Activated CD4-positive, alpha-beta T cell treated with anti-CD3 and anti-CD28 coated beads for 24 hours (primary cell): ENCODE measurements around the gene OBSL1.

Experiments used
- DNase-seq, 2 donors: peaks; one replicate each; pipeline ENCODE4 v3.0.0-alpha.2; 2020; ENCODE audit warnings: low read depth in 2 of 2

The OBSL1 gene

GRCh38 chr2:219513787-219514186, 57.6 kb downstream of the OBSL1 start:
- no peak for DNase-seq

GRCh38 chr2:219512524-219513216, 58.7 kb downstream of the OBSL1 start:
- DNase-seq = no peak

GRCh38 chr2:219511547-219512325, 59.6 kb downstream of the OBSL1 start:
- DNase-seq = no peak

GRCh38 chr2:219510512-219511135, 60.7 kb downstream of the OBSL1 start:
- no peak for DNase-seq

- DNase-seq = peak; percentile 32 to 37
Measured at GRCh38 chr2:219509780-219510511, 61.4 kb downstream of the OBSL1 start.

GRCh38 chr2:219508971-219509779, 62.2 kb downstream of the OBSL1 start:
- no peak for DNase-seq

- no peak for DNase-seq
Measured at GRCh38 chr2:219508444-219508734, 63.0 kb downstream of the OBSL1 start.

- no peak for DNase-seq
Measured at GRCh38 chr2:219507581-219508443, 63.5 kb downstream of the OBSL1 start.

- DNase-seq = no peak
Measured at GRCh38 chr2:219506802-219507526, 64.4 kb downstream of the OBSL1 start.

GRCh38 chr2:219506153-219506801, 65.1 kb downstream of the OBSL1 start:
- no peak for DNase-seq

- DNase-seq = no peak
Measured at GRCh38 chr2:219505585-219505984, 65.8 kb downstream of the OBSL1 start.

- no peak for DNase-seq
Measured at GRCh38 chr2:219502618-219503017, 68.7 kb downstream of the OBSL1 start.

- no peak for DNase-seq
Measured at GRCh38 chr2:219501849-219502248, 69.5 kb downstream of the OBSL1 start.
